Uterus (tissue), 2 donors: ENCODE results near the gene ZSWIM6.

Experiments
- CTCF ChIP-seq, 4 experiments: fragments of 200-600 bp in 2 of 4; fragments of 450-650 bp in 2 of 4; sonication (generic) in 2 of 4; IDR thresholded peaks; one replicate each; pipeline ENCODE4 v1.5.1; 2016 to 2019; ENCODE audit warnings: antibody characterized with exemption in 4 of 4, mild to moderate bottlenecking in 2 of 4, moderate library complexity in 1 of 4
- POLR2A ChIP-seq, 2 donors: fragments of 450-650 bp; IDR thresholded peaks; one replicate each; pipeline ENCODE4 v1.6.1; 2016; ENCODE audit warnings: antibody characterized with exemption in 2 of 2, mild to moderate bottlenecking in 1 of 2, moderate library complexity in 1 of 2

GRCh38 chr5:61450493-61451279, 118.6 kb downstream of the ZSWIM6 start:
- no peak for TF ChIP-seq CTCF (IDR thresholded peaks at IDR 0.05)
- no peak for TF ChIP-seq POLR2A (IDR thresholded peaks at IDR 0.05)
